Large intestine (tissue), 3 donors: ENCODE measurements around the gene ADAMTS15. TPM values are rescaled to one million over a fixed set of nuclear protein-coding genes. Genes with fewer than 3 reads are reported as not detected.

Source experiments
- DNase-seq, 2 donors: peaks; one replicate each; pipeline versions ENCODE4 v3.0.0 to v3.0.0-alpha.2; 2013
- H3K27ac ChIP-seq: one replicate; pipeline ENCODE4 v1.5.1; 2013; ENCODE audit warnings: low read length
- H3K27me3 ChIP-seq: 2 replicates; pipeline ENCODE4 v1.6.1; 2013; ENCODE audit warnings: low read length; ENCODE audit not compliant: control insufficient read depth, insufficient read depth
- H3K36me3 ChIP-seq: 2 replicates; pipeline ENCODE4 v1.6.1; 2013; ENCODE audit warnings: low read length; ENCODE audit not compliant: control insufficient read depth, insufficient read depth
- H3K4me1 ChIP-seq: one replicate; pipeline ENCODE4 v1.6.1; 2013; ENCODE audit warnings: low read length; ENCODE audit not compliant: control insufficient read depth, insufficient read depth
- H3K4me3 ChIP-seq: one replicate; pipeline ENCODE4 v1.5.1; 2013; ENCODE audit warnings: low read length
- H3K9me3 ChIP-seq: one replicate; pipeline ENCODE4 v1.6.1; 2013; ENCODE audit warnings: mild to moderate bottlenecking, low read depth, low read length, moderate library complexity; ENCODE audit not compliant: control insufficient read depth
- WGBS: methylation state at CpG from one replicate; pipeline ENCODE4 v1.1.5; 2013; ENCODE audit warnings: low lambda C conversion rate; ENCODE audit not compliant: insufficient coverage; 5-methylcytosine and 5-hydroxymethylcytosine counted together
- polyA plus RNA-seq: library from polyadenylated mRNA; unstranded; fragments of 120-200 nt; gene quantifications from one replicate; pipeline ENCODE4 v1.2.1, GENCODE V29; 2013

ADAMTS15 gene
- polyA plus RNA-seq, 1 donor, result 6.3 TPM

DNA sequence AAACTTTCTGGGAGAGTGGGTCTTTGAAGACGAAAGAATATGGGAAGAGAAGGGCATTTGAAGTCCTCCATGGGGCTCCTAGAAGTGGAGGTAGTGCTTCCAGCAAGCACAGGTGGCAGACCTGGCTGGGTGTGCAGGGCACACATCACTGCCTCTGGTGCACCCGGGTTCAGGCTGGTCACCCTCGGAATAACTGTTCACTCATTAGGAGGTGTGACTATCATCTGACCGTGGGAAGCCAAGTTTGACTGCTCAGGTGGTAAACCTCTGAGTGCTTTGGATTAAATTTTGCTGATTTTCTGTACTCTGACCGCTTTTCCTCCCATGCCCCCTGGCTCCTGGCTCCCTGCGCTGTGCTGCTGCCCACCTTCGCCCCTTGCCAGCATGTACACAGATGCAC is 11.1 kb downstream of the ADAMTS15 start:
- WGBS, result no CpG with 5 or more reads among the region's 7 CpGs
- DNase-seq, result no peak
- no peak overlapping the region for H3K4me3 ChIP-seq
- H3K36me3 ChIP-seq, result peaks cover 24% of the 10 kb centered on the region
- peaks cover 41% of the 10 kb centered on the region for H3K4me1 ChIP-seq
- H3K27ac ChIP-seq, result no peak overlapping the region
- H3K9me3 ChIP-seq, result no peaks in the 10 kb centered on the region
- no peaks in the 10 kb centered on the region for H3K27me3 ChIP-seq

DNA sequence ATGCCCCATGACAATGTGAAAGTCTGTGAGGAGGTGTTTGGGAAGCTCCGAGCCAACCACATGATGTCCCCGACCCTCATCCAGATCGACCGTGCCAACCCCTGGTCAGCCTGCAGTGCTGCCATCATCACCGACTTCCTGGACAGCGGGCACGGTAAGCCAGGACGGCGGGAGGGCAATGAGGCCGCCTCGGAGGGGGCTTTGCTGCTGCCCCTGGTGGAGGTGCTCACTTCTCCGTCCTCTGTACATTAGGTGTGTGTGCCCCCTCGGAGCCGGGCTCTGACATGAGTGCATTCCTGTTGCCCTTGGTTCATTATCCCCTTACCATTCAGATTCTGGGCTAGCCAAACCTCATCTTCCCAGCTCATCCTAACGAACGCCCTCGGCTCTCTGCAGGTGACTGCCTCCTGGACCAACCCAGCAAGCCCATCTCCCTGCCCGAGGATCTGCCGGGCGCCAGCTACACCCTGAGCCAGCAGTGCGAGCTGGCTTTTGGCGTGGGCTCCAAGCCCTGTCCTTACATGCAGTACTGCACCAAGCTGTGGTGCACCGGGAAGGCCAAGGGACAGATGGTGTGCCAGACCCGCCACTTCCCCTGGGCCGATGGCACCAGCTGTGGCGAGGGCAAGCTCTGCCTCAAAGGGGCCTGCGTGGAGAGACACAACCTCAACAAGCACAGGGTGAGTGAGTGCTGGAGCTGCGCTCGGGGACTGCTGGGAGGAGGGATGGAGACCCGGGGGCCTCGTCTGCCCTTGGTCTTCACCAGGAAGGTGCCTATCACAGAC is 13.8 kb downstream of the ADAMTS15 start:
- Histone ChIP-seq H3K36me3 (peaks cover 37% of the 10 kb centered on the region), H3K27me3 (no peaks in the 10 kb centered on the region), H3K9me3 (no peaks in the 10 kb centered on the region), H3K4me3 (no peak overlapping the region), H3K4me1 (peaks cover 17% of the 10 kb centered on the region), H3K27ac (no peak overlapping the region)
- no peak for DNase-seq
- WGBS, result no CpG with 5 or more reads among the region's 31 CpGs

GRCh38 chr11:130462931-130463330 is 14.5 kb downstream of the ADAMTS15 start:
- no peaks in the 10 kb centered on the region for H3K27me3 ChIP-seq
- H3K4me3 ChIP-seq, result no peak overlapping the region
- DNase-seq, result no peak
- H3K4me1 ChIP-seq, result peaks cover 11% of the 10 kb centered on the region
- H3K36me3 ChIP-seq, result peaks cover 39% of the 10 kb centered on the region
- no peak overlapping the region for H3K27ac ChIP-seq
- no peaks in the 10 kb centered on the region for H3K9me3 ChIP-seq
- no CpG with 5 or more reads among the region's 8 CpGs for WGBS

DNA sequence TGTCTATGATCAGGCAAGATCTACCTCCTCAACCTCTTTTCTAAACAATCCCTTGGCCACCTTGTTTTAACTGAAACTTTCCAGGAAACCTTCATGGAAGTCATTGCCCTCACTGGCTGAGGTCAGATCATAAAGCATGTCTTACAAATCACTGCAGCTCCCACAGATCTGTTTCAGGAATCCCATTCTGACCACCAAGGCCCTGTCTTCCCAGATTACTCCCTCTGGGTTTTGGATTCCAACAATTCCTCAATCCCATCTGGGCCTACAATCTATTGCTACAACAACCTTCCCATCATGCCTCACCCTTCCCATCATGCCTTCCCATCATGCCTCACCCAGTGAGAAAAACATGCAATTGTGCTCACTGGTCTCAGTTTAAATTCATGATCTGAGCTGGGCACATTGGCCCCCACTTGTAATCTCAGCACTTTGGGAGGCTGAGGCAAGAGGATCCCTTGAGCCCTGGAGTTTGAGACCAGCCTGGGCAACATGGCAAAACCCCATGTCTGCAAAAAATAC is 15.9 kb downstream of the ADAMTS15 start:
- Histone ChIP-seq H3K27ac (no peak overlapping the region), H3K4me3 (no peak overlapping the region), H3K27me3 (no peaks in the 10 kb centered on the region), H3K9me3 (no peaks in the 10 kb centered on the region), H3K36me3 (peaks cover 43% of the 10 kb centered on the region), H3K4me1 (no peaks in the 10 kb centered on the region)
- DNase-seq, result no peak

DNA sequence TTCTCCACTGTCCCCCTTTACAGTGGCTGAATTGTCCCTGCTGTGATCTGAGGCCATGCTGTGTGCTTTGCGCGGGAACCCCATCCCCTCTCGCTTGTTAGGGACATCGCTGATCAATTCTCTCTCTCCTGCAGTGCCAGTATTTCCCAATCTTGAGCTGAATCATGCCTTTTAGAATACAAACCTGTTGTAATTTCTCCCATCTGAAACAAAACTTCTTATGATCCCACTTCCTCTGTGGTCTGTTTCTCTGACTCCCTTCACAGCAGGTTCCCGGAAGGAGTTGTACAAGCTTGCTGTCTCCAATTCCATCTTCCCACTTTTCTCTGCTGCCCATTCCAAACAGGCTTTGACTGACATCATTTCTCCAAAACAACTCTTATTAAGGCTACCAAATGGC is 16.8 kb downstream of the ADAMTS15 start:
- H3K4me3 ChIP-seq, result no peak overlapping the region
- no peak for DNase-seq
- H3K27me3 ChIP-seq, result no peaks in the 10 kb centered on the region
- H3K9me3 ChIP-seq, result no peaks in the 10 kb centered on the region
- WGBS, result 100% methylated on average over 2 of the region's 5 CpGs
- H3K4me1 ChIP-seq, result no peaks in the 10 kb centered on the region
- peaks cover 45% of the 10 kb centered on the region for H3K36me3 ChIP-seq
- no peak overlapping the region for H3K27ac ChIP-seq

DNA sequence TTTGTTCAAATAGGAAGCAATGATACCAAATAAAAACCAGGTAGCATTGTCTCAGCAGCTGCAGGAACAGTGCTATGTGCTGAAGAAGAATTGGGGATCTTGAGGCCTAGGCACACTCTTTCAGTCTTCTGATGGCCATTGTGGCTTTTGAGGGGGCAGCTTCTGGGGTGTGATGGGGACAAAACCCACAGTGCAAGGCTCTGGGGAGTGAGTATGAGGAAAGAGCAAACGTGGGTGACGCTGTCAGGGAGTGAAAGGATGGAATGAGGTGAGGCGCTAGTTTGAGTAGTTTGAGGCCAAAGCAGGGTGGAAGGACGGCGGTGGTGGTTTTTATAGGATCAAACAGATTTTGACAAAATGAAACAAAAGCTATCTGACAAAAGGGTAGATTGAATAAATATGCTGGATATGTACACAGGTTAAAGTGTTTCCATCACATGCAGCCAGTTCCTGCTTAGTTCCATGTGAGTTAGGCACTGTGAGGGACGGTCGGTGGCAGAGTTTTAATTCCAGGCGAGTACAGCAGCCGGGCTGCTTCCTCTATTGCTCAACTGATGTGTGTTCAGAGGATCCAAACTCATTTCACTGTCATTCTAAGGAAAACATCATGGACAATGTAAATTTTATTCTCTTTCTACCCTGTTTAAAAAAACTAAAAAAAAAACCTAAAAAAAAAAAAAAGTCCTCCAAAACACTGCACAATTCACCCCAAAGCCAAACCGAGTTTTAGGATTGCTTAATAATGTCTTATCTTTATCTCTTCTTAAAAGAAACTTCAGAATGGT is 18.9 kb downstream of the ADAMTS15 start:
- DNase-seq, result no peak
- Histone ChIP-seq H3K36me3 (peaks cover 53% of the 10 kb centered on the region), H3K27me3 (no peaks in the 10 kb centered on the region), H3K4me1 (no peaks in the 10 kb centered on the region), H3K4me3 (no peak overlapping the region), H3K27ac (no peak overlapping the region), H3K9me3 (no peaks in the 10 kb centered on the region)
- WGBS, result 100% methylated on average over 4 of the region's 10 CpGs

DNA sequence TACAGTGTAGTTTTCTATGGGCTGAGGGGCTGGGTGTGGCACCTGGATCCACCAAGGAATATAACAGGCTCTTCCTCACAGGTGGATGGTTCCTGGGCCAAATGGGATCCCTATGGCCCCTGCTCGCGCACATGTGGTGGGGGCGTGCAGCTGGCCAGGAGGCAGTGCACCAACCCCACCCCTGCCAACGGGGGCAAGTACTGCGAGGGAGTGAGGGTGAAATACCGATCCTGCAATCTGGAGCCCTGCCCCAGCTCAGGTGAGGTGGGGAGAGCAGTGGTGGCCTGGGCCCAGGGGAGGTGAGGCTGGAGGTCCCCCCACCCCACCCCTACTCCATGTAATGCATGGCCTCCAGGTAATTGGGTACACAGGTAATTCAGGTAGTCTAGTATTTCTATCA is 20.7 kb downstream of the ADAMTS15 start:
- WGBS, result no CpG with 5 or more reads among the region's 6 CpGs
- Histone ChIP-seq H3K27me3 (no peaks in the 10 kb centered on the region), H3K36me3 (peaks cover 50% of the 10 kb centered on the region), H3K4me3 (no peak overlapping the region), H3K9me3 (no peaks in the 10 kb centered on the region), H3K27ac (no peak overlapping the region), H3K4me1 (no peaks in the 10 kb centered on the region)
- no peak for DNase-seq

- H3K27ac ChIP-seq, result no peak overlapping the region
- no peak overlapping the region for H3K4me3 ChIP-seq
- H3K36me3 ChIP-seq, result peaks cover 46% of the 10 kb centered on the region
- DNase-seq, result no peak
- no peaks in the 10 kb centered on the region for H3K9me3 ChIP-seq
- no CpG with 5 or more reads among the region's 20 CpGs for WGBS
- no peaks in the 10 kb centered on the region for H3K27me3 ChIP-seq
- H3K4me1 ChIP-seq, result no peaks in the 10 kb centered on the region
Observed at GRCh38 chr11:130470832-130471706, 22.6 kb downstream of the ADAMTS15 start.

GRCh38 chr11:130471731-130472433 is 23.4 kb downstream of the ADAMTS15 start:
- no peaks in the 10 kb centered on the region for H3K4me1 ChIP-seq
- no peak for DNase-seq
- H3K36me3 ChIP-seq, result peaks cover 43% of the 10 kb centered on the region
- no peak overlapping the region for H3K4me3 ChIP-seq
- H3K27me3 ChIP-seq, result no peaks in the 10 kb centered on the region
- no peaks in the 10 kb centered on the region for H3K9me3 ChIP-seq
- H3K27ac ChIP-seq, result no peak overlapping the region
- no CpG with 5 or more reads among the region's 11 CpGs for WGBS
